A549 (cell line): Measurements from ENCODE around the gene NUFIP2.

ENCODE experiments used
- BHLHE40 ChIP-seq: IDR thresholded peaks from 2 replicates; pipeline ENCODE4 v1.6.1; 2012; ENCODE audit warnings: low read depth, low read length, inconsistent platforms
- EP300 ChIP-seq, 2 experiments: fragments of >200 bp; sonication (Bioruptor Twin); formaldehyde crosslinking; IDR thresholded peaks; 2 replicates in 1 of 2; 3 replicates in 1 of 2; pipeline ENCODE4 v1.6.1; 2016 to 2017
- GATA3 ChIP-seq: IDR thresholded peaks from 2 replicates; pipeline ENCODE4 v1.6.1; 2012; ENCODE audit warnings: borderline replicate concordance
- HDAC2 ChIP-seq: fragments of 200-600 bp; sonication (generic); IDR thresholded peaks from 2 replicates; pipeline ENCODE4 v1.6.1; 2016
- JUNB ChIP-seq: fragments of >200 bp; sonication (Bioruptor Twin); formaldehyde crosslinking; IDR thresholded peaks from 2 replicates; pipeline ENCODE4 v1.6.1; 2016
- POLR2A ChIP-seq: IDR thresholded peaks from 2 replicates; pipeline ENCODE4 v1.6.1; 2012; ENCODE audit warnings: mild to moderate bottlenecking, low read length
- RAD21 ChIP-seq, 2 experiments: fragments of >200 bp in 1 of 2; sonication (Bioruptor Twin) in 1 of 2; formaldehyde crosslinking in 1 of 2; IDR thresholded peaks in 1 of 2; conservative IDR thresholded peaks in 1 of 2; 2 replicates in 1 of 2; 3 replicates in 1 of 2; pipeline ENCODE4 v1.6.1; 2012 to 2018; ENCODE audit warnings: inconsistent platforms in 1 of 2
- RNF2 ChIP-seq: fragments of 200-600 bp; sonication (generic); IDR thresholded peaks from 2 replicates; pipeline ENCODE4 v1.6.1; 2016; ENCODE audit warnings: low read depth, mild to moderate bottlenecking, antibody characterized with exemption, moderate library complexity, borderline replicate concordance
- TF ChIP-seq, protein P1 (sequence below): fragments of >200 bp; sonication (Bioruptor Twin); formaldehyde crosslinking; IDR thresholded peaks from 3 replicates; pipeline ENCODE4 v1.5.1; 2016
- TF ChIP-seq, protein P2 (sequence below): fragments of 150-350 bp; IDR thresholded peaks from 2 replicates; pipeline ENCODE4 v1.6.1; 2014; ENCODE audit warnings: low read depth, mild to moderate bottlenecking, low read length

DNA sequence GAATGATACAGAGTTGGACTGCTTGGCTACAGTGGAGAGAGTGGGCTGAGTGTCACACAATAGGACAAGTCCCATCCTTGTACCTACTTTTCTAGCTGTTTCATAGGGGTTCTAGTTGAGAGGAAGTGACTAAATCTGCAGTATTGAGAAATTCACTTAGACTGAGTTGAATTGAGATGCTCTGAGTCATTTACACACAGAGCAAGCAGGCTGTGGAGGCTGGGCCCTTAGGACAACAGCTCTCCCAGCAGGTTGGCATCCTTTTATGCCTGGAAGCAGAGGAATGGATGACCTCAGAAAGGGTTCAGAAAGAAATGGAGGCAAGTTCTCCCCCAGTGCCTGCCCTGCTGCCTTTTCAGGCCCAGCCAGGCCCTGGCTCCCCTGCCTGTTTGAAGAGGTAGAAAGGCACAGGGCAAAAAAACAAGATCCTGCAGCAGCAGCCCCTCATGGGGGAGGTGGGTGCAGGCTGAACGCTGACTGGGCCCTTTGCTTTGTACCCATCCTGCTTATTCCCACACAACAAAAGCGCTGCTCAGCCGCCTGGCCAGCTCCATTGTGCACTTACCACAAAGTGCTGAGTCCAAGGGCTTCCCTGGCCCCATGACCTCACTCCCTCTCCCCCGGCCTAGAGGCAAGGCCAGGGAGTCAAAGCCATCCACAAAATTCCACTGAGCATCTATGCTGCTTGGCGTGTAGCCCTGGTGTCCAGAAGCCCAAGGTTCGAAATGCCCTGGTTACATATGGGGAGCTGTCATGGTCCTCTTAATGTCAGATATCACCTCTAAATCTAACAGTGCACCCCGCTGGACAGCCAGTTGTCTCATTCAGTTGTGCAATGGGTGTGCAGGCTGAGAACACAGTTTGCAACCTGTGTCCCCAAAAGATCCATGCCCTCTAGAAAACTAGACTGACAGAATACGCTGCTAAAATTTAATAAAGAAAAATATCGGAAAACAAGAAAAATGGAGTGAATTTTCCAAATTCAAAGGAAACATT lies 52.7 kb downstream of the NUFIP2 start:
- no peak for TF ChIP-seq BHLHE40
- TF ChIP-seq, protein P1, sequence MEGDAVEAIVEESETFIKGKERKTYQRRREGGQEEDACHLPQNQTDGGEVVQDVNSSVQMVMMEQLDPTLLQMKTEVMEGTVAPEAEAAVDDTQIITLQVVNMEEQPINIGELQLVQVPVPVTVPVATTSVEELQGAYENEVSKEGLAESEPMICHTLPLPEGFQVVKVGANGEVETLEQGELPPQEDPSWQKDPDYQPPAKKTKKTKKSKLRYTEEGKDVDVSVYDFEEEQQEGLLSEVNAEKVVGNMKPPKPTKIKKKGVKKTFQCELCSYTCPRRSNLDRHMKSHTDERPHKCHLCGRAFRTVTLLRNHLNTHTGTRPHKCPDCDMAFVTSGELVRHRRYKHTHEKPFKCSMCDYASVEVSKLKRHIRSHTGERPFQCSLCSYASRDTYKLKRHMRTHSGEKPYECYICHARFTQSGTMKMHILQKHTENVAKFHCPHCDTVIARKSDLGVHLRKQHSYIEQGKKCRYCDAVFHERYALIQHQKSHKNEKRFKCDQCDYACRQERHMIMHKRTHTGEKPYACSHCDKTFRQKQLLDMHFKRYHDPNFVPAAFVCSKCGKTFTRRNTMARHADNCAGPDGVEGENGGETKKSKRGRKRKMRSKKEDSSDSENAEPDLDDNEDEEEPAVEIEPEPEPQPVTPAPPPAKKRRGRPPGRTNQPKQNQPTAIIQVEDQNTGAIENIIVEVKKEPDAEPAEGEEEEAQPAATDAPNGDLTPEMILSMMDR, result no peak
- no peak for TF ChIP-seq RNF2
- TF ChIP-seq RAD21 (conservative IDR thresholded peaks at IDR 0.05 in 1 of 2, IDR thresholded peaks at IDR 0.05 in 1 of 2), result peak; percentile 27 to 45; a peak in 2 of 5 replicates
- peak; percentile 58; the same call in 1 of the 2 replicates for TF ChIP-seq GATA3
- TF ChIP-seq EP300 (IDR thresholded peaks at IDR 0.05), result peak in 1 of 2 experiments; percentile 71; a peak in 1 of 5 replicates
- TF ChIP-seq HDAC2, result no peak
- no peak for TF ChIP-seq POLR2A
- TF ChIP-seq, protein P2, sequence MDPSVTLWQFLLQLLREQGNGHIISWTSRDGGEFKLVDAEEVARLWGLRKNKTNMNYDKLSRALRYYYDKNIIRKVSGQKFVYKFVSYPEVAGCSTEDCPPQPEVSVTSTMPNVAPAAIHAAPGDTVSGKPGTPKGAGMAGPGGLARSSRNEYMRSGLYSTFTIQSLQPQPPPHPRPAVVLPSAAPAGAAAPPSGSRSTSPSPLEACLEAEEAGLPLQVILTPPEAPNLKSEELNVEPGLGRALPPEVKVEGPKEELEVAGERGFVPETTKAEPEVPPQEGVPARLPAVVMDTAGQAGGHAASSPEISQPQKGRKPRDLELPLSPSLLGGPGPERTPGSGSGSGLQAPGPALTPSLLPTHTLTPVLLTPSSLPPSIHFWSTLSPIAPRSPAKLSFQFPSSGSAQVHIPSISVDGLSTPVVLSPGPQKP, result no peak
- TF ChIP-seq JUNB, result peak; percentile 84
